Measurements from ENCODE around the gene CIRBP.

Gene CIRBP

GRCh38 chr19:1234051-1234954, 34.8 kb upstream of the CIRBP start:
- no peak for TF ChIP-seq JUND (IDR thresholded peaks at IDR 0.05; ENCODE audit: low read depth)
- in situ Hi-C loops (cut with HindIII; ENCODE audit: low pct_unique_long_range_greater_than_20kb, low sequenced_read_pairs), result no loop called here
- no peak for DNase-seq (ENCODE audit: low read depth in 1 of 2, low spot score in 1 of 2)

GRCh38 chr19:1234955-1235380, 34.2 kb upstream of the CIRBP start:
- no peak for TF ChIP-seq JUND (IDR thresholded peaks at IDR 0.05; ENCODE audit: low read depth)
- in situ Hi-C loops (cut with HindIII; ENCODE audit: low pct_unique_long_range_greater_than_20kb, low sequenced_read_pairs), result no loop called here
- DNase-seq (ENCODE audit: low read depth in 1 of 2, low spot score in 1 of 2), result no peak

GRCh38 chr19:1235625-1236538, 33.2 kb upstream of the CIRBP start:
- in situ Hi-C loops (cut with HindIII; ENCODE audit: low pct_unique_long_range_greater_than_20kb, low sequenced_read_pairs), result no loop called here
- DNase-seq (ENCODE audit: low read depth in 1 of 2, low spot score in 1 of 2), result no peak
- no peak for TF ChIP-seq JUND (IDR thresholded peaks at IDR 0.05; ENCODE audit: low read depth)

- in situ Hi-C loops (cut with HindIII; ENCODE audit: low pct_unique_long_range_greater_than_20kb, low sequenced_read_pairs), result no loop called here
- TF ChIP-seq JUND (IDR thresholded peaks at IDR 0.05; ENCODE audit: low read depth), result no peak
- no peak for DNase-seq (ENCODE audit: low read depth in 1 of 2, low spot score in 1 of 2)
These were observed 32.6 kb upstream of the CIRBP start for GRCh38 chr19:1236576-1236975.

GRCh38 chr19:1237027-1237659, 32.0 kb upstream of the CIRBP start:
- no peak for DNase-seq (ENCODE audit: low read depth in 1 of 2, low spot score in 1 of 2)
- in situ Hi-C loops (cut with HindIII; ENCODE audit: low pct_unique_long_range_greater_than_20kb, low sequenced_read_pairs), result no loop called here
- TF ChIP-seq JUND (IDR thresholded peaks at IDR 0.05; ENCODE audit: low read depth), result no peak

GRCh38 chr19:1237754-1238368, 31.3 kb upstream of the CIRBP start, which contains the start of gene CBARP:
Gene CBARP (minus strand): TSS chr19:1238005. CDS start chr19:1236100, 1,905 bp downstream.
- no peak for TF ChIP-seq JUND (IDR thresholded peaks at IDR 0.05; ENCODE audit: low read depth)
- in situ Hi-C loops (cut with HindIII; ENCODE audit: low pct_unique_long_range_greater_than_20kb, low sequenced_read_pairs), result no loop called here
- no peak for DNase-seq (ENCODE audit: low read depth in 1 of 2, low spot score in 1 of 2)

- no peak for TF ChIP-seq JUND (IDR thresholded peaks at IDR 0.05; ENCODE audit: low read depth)
- in situ Hi-C loops (cut with HindIII; ENCODE audit: low pct_unique_long_range_greater_than_20kb, low sequenced_read_pairs), result no loop called here
- no peak for DNase-seq (ENCODE audit: low read depth in 1 of 2, low spot score in 1 of 2)
These were observed 30.5 kb upstream of the CIRBP start for GRCh38 chr19:1238369-1239303.

- DNase-seq (ENCODE audit: low read depth in 1 of 2, low spot score in 1 of 2), result no peak
- in situ Hi-C loops (cut with HindIII; ENCODE audit: low pct_unique_long_range_greater_than_20kb, low sequenced_read_pairs), result no loop called here
- TF ChIP-seq JUND (IDR thresholded peaks at IDR 0.05; ENCODE audit: low read depth), result no peak
These were observed 29.7 kb upstream of the CIRBP start for GRCh38 chr19:1239420-1239795.

- TF ChIP-seq JUND (IDR thresholded peaks at IDR 0.05; ENCODE audit: low read depth), result no peak
- in situ Hi-C loops (cut with HindIII; ENCODE audit: low pct_unique_long_range_greater_than_20kb, low sequenced_read_pairs), result no loop called here
- DNase-seq (ENCODE audit: low read depth in 1 of 2, low spot score in 1 of 2), result peak; percentile 86 to 90
These were observed 29.1 kb upstream of the CIRBP start for GRCh38 chr19:1239796-1240737.

- in situ Hi-C loops (cut with HindIII; ENCODE audit: low pct_unique_long_range_greater_than_20kb, low sequenced_read_pairs), result no loop called here
- TF ChIP-seq JUND (IDR thresholded peaks at IDR 0.05; ENCODE audit: low read depth), result no peak
- DNase-seq (ENCODE audit: low read depth in 1 of 2, low spot score in 1 of 2), result no peak
These were observed 28.2 kb upstream of the CIRBP start for GRCh38 chr19:1240925-1241324.
